Measurements from ENCODE around the gene RNASEL.

DNA sequence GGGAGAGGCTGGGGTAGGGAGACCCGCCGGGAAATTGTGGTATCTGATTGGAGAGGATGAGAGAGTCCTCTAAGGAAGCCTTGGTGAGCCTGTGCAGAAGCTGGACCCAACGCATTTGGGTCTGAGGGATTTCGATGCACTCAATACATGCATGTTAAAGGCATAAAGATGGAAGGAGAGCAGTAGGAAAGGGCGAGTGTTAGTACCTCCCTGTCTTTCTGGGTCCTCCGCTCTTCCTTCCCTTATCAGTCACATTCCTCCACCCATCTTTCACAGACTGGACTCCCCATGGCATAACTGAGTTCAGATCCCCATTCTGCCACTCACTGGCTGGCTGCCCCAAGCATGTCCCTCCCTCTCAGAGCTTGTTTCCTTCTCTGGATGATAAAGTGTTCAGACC is 7.9 kb upstream of the RNASEL start:
- TF ChIP-seq, protein P1, sequence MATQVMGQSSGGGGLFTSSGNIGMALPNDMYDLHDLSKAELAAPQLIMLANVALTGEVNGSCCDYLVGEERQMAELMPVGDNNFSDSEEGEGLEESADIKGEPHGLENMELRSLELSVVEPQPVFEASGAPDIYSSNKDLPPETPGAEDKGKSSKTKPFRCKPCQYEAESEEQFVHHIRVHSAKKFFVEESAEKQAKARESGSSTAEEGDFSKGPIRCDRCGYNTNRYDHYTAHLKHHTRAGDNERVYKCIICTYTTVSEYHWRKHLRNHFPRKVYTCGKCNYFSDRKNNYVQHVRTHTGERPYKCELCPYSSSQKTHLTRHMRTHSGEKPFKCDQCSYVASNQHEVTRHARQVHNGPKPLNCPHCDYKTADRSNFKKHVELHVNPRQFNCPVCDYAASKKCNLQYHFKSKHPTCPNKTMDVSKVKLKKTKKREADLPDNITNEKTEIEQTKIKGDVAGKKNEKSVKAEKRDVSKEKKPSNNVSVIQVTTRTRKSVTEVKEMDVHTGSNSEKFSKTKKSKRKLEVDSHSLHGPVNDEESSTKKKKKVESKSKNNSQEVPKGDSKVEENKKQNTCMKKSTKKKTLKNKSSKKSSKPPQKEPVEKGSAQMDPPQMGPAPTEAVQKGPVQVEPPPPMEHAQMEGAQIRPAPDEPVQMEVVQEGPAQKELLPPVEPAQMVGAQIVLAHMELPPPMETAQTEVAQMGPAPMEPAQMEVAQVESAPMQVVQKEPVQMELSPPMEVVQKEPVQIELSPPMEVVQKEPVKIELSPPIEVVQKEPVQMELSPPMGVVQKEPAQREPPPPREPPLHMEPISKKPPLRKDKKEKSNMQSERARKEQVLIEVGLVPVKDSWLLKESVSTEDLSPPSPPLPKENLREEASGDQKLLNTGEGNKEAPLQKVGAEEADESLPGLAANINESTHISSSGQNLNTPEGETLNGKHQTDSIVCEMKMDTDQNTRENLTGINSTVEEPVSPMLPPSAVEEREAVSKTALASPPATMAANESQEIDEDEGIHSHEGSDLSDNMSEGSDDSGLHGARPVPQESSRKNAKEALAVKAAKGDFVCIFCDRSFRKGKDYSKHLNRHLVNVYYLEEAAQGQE (IDR thresholded peaks at IDR 0.05): no peak
- TF ChIP-seq, protein P2, sequence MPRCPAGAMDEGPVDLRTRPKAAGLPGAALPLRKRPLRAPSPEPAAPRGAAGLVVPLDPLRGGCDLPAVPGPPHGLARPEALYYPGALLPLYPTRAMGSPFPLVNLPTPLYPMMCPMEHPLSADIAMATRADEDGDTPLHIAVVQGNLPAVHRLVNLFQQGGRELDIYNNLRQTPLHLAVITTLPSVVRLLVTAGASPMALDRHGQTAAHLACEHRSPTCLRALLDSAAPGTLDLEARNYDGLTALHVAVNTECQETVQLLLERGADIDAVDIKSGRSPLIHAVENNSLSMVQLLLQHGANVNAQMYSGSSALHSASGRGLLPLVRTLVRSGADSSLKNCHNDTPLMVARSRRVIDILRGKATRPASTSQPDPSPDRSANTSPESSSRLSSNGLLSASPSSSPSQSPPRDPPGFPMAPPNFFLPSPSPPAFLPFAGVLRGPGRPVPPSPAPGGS (IDR thresholded peaks at IDR 0.05): no peak
- TF ChIP-seq CTCF (IDR thresholded peaks at IDR 0.05) (no peak), POLR2A (IDR thresholded peaks at IDR 0.05; ENCODE audit: low read length) (no peak)
